Loucy (cell line): Measurements from ENCODE around the gene CAMK1D.

Source experiments
- EZH2phosphoT487 ChIP-seq: fragments of 200-600 bp; IDR thresholded peaks from 2 replicates; pipeline ENCODE4 v1.6.1; 2018; ENCODE audit warnings: antibody characterized with exemption, mild to moderate bottlenecking, moderate library complexity, borderline replicate concordance
- TF ChIP-seq, protein P1 (sequence below): fragments of 200-600 bp; sonication (generic); conservative IDR thresholded peaks from 2 replicates; pipeline ENCODE4 v1.5.1; 2014; ENCODE audit warnings: mild to moderate bottlenecking, antibody characterized with exemption, low read length

- TF ChIP-seq, protein P1, sequence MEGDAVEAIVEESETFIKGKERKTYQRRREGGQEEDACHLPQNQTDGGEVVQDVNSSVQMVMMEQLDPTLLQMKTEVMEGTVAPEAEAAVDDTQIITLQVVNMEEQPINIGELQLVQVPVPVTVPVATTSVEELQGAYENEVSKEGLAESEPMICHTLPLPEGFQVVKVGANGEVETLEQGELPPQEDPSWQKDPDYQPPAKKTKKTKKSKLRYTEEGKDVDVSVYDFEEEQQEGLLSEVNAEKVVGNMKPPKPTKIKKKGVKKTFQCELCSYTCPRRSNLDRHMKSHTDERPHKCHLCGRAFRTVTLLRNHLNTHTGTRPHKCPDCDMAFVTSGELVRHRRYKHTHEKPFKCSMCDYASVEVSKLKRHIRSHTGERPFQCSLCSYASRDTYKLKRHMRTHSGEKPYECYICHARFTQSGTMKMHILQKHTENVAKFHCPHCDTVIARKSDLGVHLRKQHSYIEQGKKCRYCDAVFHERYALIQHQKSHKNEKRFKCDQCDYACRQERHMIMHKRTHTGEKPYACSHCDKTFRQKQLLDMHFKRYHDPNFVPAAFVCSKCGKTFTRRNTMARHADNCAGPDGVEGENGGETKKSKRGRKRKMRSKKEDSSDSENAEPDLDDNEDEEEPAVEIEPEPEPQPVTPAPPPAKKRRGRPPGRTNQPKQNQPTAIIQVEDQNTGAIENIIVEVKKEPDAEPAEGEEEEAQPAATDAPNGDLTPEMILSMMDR: no peak
- no peak for TF ChIP-seq EZH2phosphoT487
Measured at GRCh38 chr10:12796401-12797160, 447.2 kb downstream of the CAMK1D start.
